Measurements from ENCODE around the gene HCN2.

Gene HCN2

DNA sequence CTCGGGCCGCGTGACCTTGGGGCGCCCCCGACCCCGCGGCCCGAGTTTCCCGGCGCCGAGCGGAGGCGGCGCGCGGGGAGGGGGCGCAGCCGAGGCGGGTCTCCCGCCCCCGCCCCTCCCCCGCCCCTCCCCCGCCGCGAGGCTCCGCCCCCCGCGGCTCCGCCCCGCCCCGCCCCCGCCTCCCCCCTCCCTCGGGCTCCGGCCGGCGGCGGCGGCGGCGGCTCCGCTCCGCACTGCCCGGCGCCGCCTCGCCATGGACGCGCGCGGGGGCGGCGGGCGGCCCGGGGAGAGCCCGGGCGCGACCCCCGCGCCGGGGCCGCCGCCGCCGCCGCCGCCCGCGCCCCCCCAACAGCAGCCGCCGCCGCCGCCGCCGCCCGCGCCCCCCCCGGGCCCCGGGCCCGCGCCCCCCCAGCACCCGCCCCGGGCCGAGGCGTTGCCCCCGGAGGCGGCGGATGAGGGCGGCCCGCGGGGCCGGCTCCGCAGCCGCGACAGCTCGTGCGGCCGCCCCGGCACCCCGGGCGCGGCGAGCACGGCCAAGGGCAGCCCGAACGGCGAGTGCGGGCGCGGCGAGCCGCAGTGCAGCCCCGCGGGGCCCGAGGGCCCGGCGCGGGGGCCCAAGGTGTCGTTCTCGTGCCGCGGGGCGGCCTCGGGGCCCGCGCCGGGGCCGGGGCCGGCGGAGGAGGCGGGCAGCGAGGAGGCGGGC, at the start of gene HCN2:
Gene HCN2, plus strand, starts transcription at position 189 of the 703 bp plus-strand sequence. Its CDS starts 65 bp downstream, at position 254.
- in situ Hi-C loops (cut with MboI; ENCODE audit: low sequenced_read_pairs), result no loop called here

- in situ Hi-C loops (cut with MboI; ENCODE audit: low sequenced_read_pairs), result no loop called here
These were observed 48.6 kb upstream of the HCN2 start for GRCh38 chr19:540867-541637.

DNA sequence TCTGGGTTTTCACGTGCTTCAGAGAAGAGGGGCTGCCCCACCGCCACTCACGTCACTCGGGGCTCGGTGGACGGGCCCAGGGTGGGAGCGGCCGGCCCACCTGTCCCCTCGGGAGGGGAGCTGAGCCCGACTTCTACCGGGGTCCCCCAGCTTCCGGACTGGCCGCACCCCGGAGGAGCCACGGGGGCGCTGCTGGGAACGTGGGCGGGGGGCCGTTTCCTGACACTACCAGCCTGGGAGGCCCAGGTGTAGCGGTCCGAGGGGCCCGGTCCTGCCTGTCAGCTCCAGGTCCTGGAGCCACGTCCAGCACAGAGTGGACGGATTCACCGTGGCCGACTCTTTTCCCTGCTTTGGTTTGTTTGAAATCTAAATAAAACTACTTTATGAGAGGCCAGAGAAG, 48.0 kb upstream of the HCN2 start:
- in situ Hi-C loops (cut with MboI; ENCODE audit: low sequenced_read_pairs), result no loop called here

- in situ Hi-C loops (cut with MboI; ENCODE audit: low sequenced_read_pairs), result no loop called here
These were observed 47.4 kb upstream of the HCN2 start for GRCh38 chr19:542173-542866.

GRCh38 chr19:543910-544608, 45.6 kb upstream of the HCN2 start, which contains the start of gene GZMM:
Gene GZMM, plus strand, starts transcription at chr19:544053. Its CDS starts 19 bp downstream, at chr19:544072.
- in situ Hi-C loops (cut with MboI; ENCODE audit: low sequenced_read_pairs), result no loop called here

DNA sequence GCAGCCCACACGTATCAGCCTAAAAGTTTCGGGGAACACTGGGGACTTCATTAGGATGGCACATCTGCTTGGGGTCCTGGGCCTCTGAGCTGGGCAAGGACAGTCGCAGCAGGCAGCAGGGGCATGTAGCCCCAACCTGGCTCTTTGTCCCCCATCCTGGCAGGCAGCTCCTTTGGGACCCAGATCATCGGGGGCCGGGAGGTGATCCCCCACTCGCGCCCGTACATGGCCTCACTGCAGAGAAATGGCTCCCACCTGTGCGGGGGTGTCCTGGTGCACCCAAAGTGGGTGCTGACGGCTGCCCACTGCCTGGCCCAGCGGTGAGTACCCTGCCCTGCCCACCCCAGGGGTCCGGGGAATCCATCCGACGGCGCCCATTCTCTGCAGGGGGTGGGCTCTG, 42.6 kb upstream of the HCN2 start:
- in situ Hi-C loops (cut with MboI; ENCODE audit: low sequenced_read_pairs), result no loop called here

- in situ Hi-C loops (cut with MboI; ENCODE audit: low sequenced_read_pairs), result no loop called here
These were observed 41.6 kb upstream of the HCN2 start for GRCh38 chr19:547836-548720.

DNA sequence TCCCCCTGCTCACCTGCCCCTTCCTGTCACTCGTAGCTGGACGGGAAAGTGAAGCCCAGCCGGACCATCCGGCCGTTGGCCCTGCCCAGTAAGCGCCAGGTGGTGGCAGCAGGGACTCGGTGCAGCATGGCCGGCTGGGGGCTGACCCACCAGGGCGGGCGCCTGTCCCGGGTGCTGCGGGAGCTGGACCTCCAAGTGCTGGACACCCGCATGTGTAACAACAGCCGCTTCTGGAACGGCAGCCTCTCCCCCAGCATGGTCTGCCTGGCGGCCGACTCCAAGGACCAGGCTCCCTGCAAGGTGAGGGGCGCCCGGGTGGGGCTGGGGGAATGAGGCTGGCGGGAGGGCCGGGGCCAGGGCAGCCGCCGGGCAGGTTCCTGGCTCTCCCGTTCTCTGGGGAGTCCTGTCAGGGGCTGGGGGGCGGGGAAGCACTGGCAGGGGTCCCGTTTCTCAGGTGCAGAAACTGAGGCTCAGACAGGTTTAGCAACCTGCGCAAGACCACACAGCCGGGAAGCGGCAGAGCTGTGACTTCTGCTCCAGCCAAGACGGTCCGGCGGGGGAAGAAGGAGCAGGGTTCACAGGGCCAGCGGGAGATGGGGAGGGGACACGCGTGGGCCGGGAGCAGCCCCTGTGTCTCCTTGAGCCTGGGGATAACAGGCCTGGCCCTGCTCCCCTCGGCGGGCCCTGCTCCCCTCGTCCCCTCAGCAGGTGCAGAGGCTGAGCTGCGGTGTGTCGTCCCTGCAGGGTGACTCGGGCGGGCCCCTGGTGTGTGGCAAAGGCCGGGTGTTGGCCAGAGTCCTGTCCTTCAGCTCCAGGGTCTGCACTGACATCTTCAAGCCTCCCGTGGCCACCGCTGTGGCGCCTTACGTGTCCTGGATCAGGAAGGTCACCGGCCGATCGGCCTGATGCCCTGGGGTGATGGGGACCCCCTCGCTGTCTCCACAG, 40.5 kb upstream of the HCN2 start:
- in situ Hi-C loops (cut with MboI; ENCODE audit: low sequenced_read_pairs), result no loop called here

- in situ Hi-C loops (cut with MboI; ENCODE audit: low sequenced_read_pairs), result no loop called here
These were observed 34.9 kb upstream of the HCN2 start for GRCh38 chr19:554817-555216.

DNA sequence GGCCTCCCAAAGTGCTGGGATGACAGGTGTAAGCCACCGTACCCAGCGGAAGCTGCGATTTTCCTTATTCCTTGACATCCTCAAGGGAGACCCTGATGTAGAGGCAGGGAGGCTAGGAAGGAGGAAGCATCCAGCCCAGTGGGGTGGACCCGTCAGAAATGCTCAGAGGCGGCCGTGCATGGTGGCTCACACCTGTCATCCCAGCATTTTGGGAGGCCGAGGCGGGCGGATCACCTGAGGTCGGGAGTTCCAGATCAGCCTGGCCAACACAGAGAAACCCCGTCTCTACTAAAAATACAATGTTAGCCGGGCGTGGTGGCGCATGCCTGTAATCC, 34.2 kb upstream of the HCN2 start:
- in situ Hi-C loops (cut with MboI; ENCODE audit: low sequenced_read_pairs), result no loop called here

DNA sequence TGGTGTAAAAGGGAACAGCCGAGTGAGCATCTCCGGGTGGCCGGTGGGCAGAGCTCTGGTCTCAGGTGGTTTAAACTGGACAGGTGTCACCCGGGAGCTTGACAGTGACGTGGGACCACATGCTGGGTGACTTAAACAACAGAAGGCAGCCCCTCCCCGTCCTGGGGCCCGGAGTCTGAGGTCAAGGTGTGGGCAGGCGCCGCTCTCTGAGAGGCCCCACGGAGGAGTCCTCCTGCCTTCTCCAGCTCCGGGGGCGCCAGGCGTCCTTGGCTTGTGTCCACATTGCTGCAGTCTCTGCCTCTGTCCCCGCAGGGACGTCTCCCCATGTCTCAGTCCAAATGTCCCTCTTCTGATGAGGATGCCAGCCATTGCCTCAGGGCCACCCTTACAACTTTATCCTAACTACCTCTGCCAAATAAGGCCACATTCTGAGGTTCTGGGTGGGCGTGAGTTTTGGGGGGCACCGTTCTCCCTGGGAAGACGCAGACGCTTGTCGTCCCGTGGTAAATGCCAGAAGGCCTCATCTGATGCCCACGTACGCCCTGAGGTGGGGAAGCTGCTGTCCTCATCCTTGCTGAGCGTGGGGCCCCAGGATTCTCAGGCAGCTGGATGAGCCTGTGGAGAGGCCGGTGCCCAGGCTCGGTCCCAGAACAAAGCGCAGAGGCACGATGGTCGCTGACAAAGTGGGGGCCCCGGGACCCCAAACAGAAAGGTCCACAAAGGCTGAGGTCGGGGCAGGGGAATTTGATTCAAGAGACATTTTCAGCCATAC, 32.9 kb upstream of the HCN2 start:
- in situ Hi-C loops (cut with MboI; ENCODE audit: low sequenced_read_pairs), result no loop called here

DNA sequence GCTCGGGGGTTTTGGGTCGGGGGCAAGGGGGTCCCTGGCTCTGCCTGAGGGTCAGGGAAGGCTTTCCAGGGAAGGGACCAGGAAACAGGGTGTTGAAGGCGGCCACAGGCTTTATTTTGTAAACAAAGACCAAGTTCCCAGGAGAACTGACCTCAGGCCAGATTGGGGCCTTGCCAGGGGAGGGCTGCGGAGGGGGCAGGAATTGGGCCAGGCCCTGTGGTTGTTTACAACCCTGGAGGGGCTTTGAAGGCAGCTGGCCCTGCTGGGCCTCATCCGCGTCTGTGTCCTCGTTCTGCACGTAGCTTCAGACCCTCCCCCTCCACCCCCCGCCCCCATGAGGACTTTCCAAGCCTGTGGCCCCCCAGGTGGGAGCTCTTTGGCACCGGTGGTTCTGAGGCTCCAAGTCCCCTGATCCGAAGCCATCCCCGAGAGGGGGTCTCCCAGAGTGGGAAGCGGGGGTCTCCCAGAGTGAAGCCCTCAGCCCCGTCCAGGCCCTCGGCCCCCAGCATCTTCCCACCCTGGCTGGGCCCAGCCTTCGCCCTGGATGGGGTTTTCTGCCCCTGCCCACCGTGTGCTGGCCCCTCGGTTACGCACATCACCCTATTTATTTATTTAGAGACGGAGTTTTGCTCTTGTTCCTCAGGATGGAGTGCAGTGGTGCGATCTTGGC, 30.8 kb upstream of the HCN2 start:
- in situ Hi-C loops (cut with MboI; ENCODE audit: low sequenced_read_pairs), result no loop called here

GRCh38 chr19:560121-560520, 29.6 kb upstream of the HCN2 start:
- in situ Hi-C loops (cut with MboI; ENCODE audit: low sequenced_read_pairs), result no loop called here

- in situ Hi-C loops (cut with MboI; ENCODE audit: low sequenced_read_pairs), result no loop called here
These were observed 23.3 kb upstream of the HCN2 start for GRCh38 chr19:566403-566802.

- in situ Hi-C loops (cut with MboI; ENCODE audit: low sequenced_read_pairs), result no loop called here
These were observed 22.8 kb upstream of the HCN2 start for GRCh38 chr19:566844-567243.

DNA sequence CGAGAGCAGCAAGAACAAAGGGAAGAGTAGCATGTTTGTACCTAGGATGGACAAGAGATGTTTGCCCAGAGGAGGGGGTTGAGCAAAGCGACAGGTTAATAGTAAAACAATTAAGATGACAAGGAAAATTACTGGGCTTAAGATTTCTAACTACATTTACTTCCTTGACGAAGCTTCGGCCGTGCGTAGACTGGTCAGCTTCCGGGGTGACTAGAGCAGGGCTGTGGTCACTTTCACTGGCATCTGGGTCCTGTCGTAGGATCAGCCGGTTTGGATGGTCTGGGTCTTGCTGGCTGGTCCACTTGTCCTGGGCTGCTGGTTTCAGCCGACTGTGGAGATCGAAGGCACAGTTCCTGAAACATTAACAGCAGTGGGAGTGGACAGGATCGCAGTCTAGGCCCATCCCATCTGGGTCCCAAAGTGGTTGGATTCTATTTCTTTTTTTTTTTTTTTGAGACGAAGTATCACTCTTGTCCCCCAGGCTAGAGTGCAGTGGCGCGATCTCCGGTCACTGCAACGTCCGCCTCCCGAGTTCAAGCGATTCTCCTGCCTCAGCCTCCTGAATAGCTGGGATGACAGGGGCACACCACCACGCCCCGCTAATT, 22.3 kb upstream of the HCN2 start:
- in situ Hi-C loops (cut with MboI; ENCODE audit: low sequenced_read_pairs), result no loop called here

GRCh38 chr19:570251-570686, 19.4 kb upstream of the HCN2 start:
- in situ Hi-C loops (cut with MboI; ENCODE audit: low sequenced_read_pairs), result no loop called here
